Natural killer cell (primary cell): ENCODE measurements around the gene SBSN. TPM values are rescaled to one million over a fixed set of nuclear protein-coding genes. Genes with fewer than 3 reads are reported as not detected.

ENCODE experiments used
- ATAC-seq, 3 donors: fragments of 150-1000 bp in 2 of 3; fragments of 200-7000 bp in 1 of 3; cut with Tn5 transposase; 1 replicate in 1 of 3; 2 replicates in 2 of 3; pipeline ENCODE4 v1.10.0; 2021; ENCODE audit warnings: mild to moderate bottlenecking in 2 of 3, moderate library complexity in 2 of 3
- DNase-seq, 2 donors: peaks; one replicate each; pipeline versions ENCODE4 v3.0.0 to v3.0.0-alpha.2; 2013 to 2021; ENCODE audit warnings: mixed read lengths in 1 of 2
- H3K27ac ChIP-seq: one replicate; pipeline ENCODE4 v1.5.1; 2013; ENCODE audit warnings: mild to moderate bottlenecking, low read length
- H3K27me3 ChIP-seq: one replicate; pipeline ENCODE4 v1.6.1; 2013; ENCODE audit warnings: low read length; ENCODE audit not compliant: control insufficient read depth, insufficient read depth
- H3K36me3 ChIP-seq: one replicate; pipeline ENCODE4 v1.6.1; 2013; ENCODE audit warnings: low read length; ENCODE audit not compliant: control insufficient read depth, insufficient read depth
- H3K4me1 ChIP-seq: one replicate; pipeline ENCODE4 v1.6.1; 2013; ENCODE audit warnings: low read length; ENCODE audit not compliant: control insufficient read depth, insufficient read depth
- H3K4me3 ChIP-seq: one replicate; pipeline ENCODE4 v1.5.1; 2013; ENCODE audit warnings: low read length
- H3K9me3 ChIP-seq: one replicate; pipeline ENCODE4 v1.6.1; 2013; ENCODE audit warnings: low read length; ENCODE audit not compliant: control insufficient read depth, insufficient read depth
- H3K27ac Mint-ChIP-seq, 2 donors: one replicate each; pipeline ENCODE4 v1.8.0; 2022; ENCODE audit warnings: mild to moderate bottlenecking in 2 of 2, mixed read lengths in 2 of 2, moderate library complexity in 1 of 2
- H3K27me3 Mint-ChIP-seq, 2 donors: one replicate each; pipeline ENCODE4 v1.8.0; 2022; ENCODE audit warnings: low read depth in 2 of 2, mixed read lengths in 2 of 2
- H3K36me3 Mint-ChIP-seq: one replicate; pipeline ENCODE4 v1.8.0; 2022; ENCODE audit warnings: mixed read lengths
- H3K4me1 Mint-ChIP-seq, 2 donors: one replicate each; pipeline ENCODE4 v1.8.0; 2022; ENCODE audit warnings: mixed read lengths in 2 of 2
- H3K4me3 Mint-ChIP-seq: one replicate; pipeline ENCODE4 v1.8.0; 2022; ENCODE audit warnings: mild to moderate bottlenecking, moderate library complexity, mixed read lengths
- H3K9me3 Mint-ChIP-seq, 2 donors: one replicate each; pipeline ENCODE4 v1.8.0; 2022; ENCODE audit warnings: mixed read lengths in 2 of 2
- whole genome bisulfite sequencing: methylation state at CpG from one replicate; pipeline ENCODE4 v1.1.7; 2013; ENCODE audit warnings: missing lambda C conversion rate; ENCODE audit not compliant: insufficient coverage; 5-methylcytosine and 5-hydroxymethylcytosine counted together
- intact Hi-C: fragments of 100-400 bp; cut with micrococcal nuclease; formaldehyde crosslinking; loops from one replicate; pipeline ENCODE4 v1.14.2; 2022
- total RNA-seq, 4 donors: library from RNA; stranded (reverse); fragments of 120-200 nt in 1 of 4; gene quantifications; one replicate each; pipeline versions ENCODE4 v1.2.3 to v1.2.4, GENCODE V29; 2013 to 2022
- TF ChIP-seq, protein P1 (sequence below): fragments of 200-600 bp; IDR thresholded peaks from one replicate; pipeline ENCODE4 v1.8.0; 2022; ENCODE audit warnings: antibody characterized with exemption

Gene SBSN
- total RNA-seq, 3 donors from 2014 or later (not counting 1 experiment from before 2014, with no cell fraction given) = not detected

DNA sequence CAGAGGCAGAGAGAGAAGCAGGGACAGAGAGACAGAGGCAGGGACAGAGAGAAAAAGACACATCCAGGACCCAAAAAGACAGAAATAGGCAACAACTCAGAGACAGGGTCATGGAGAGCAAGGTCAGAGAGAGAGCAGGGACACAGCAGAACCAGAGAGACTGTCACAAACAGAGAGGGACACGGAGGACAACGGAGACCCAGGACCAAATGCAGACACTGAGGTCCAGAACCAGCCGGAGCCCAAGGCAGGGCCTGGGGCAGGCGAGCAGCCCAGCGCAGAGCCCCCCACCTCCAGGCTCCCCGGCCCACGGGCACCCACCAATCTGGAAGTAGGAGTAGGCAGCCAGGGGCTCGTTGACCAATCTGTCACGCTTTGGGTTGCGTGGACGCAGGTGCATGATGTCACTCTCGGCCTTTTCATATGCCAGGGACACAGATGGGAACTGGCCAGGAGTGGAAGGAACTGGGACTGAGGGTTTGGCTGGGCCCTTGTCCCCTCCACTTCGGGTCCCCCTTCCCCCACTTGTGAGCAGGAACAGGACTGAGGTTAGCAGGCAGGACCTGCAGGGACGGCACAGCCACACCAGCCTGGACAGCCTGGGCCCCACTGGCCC lies 25.4 kb upstream of the SBSN start:
- no peak for ATAC-seq
- Histone ChIP-seq H3K36me3 (no peaks in the 10 kb centered on the region), H3K27me3 (peaks cover 8% of the 10 kb centered on the region), H3K27ac (no peak overlapping the region), H3K4me1 (peaks cover 15% of the 10 kb centered on the region), H3K4me3 (no peak overlapping the region), H3K9me3 (no peaks in the 10 kb centered on the region)
- H3K27me3 Mint-ChIP-seq = peaks cover 0 to 25% of the 10 kb centered on the region in 2 donors
- H3K4me1 Mint-ChIP-seq = peaks cover 14 to 32% of the 10 kb centered on the region in 2 donors
- whole genome bisulfite sequencing = 73% methylated on average over 14 of the region's 14 CpGs
- H3K4me3 Mint-ChIP-seq = no peak overlapping the region
- DNase-seq = no peak
- TF ChIP-seq, protein P1, sequence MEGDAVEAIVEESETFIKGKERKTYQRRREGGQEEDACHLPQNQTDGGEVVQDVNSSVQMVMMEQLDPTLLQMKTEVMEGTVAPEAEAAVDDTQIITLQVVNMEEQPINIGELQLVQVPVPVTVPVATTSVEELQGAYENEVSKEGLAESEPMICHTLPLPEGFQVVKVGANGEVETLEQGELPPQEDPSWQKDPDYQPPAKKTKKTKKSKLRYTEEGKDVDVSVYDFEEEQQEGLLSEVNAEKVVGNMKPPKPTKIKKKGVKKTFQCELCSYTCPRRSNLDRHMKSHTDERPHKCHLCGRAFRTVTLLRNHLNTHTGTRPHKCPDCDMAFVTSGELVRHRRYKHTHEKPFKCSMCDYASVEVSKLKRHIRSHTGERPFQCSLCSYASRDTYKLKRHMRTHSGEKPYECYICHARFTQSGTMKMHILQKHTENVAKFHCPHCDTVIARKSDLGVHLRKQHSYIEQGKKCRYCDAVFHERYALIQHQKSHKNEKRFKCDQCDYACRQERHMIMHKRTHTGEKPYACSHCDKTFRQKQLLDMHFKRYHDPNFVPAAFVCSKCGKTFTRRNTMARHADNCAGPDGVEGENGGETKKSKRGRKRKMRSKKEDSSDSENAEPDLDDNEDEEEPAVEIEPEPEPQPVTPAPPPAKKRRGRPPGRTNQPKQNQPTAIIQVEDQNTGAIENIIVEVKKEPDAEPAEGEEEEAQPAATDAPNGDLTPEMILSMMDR = no peak
- no peak overlapping the region for H3K27ac Mint-ChIP-seq
- no peaks in the 10 kb centered on the region for H3K9me3 Mint-ChIP-seq
- intact Hi-C loops = no loop called here
- no peaks in the 10 kb centered on the region for H3K36me3 Mint-ChIP-seq

DNA sequence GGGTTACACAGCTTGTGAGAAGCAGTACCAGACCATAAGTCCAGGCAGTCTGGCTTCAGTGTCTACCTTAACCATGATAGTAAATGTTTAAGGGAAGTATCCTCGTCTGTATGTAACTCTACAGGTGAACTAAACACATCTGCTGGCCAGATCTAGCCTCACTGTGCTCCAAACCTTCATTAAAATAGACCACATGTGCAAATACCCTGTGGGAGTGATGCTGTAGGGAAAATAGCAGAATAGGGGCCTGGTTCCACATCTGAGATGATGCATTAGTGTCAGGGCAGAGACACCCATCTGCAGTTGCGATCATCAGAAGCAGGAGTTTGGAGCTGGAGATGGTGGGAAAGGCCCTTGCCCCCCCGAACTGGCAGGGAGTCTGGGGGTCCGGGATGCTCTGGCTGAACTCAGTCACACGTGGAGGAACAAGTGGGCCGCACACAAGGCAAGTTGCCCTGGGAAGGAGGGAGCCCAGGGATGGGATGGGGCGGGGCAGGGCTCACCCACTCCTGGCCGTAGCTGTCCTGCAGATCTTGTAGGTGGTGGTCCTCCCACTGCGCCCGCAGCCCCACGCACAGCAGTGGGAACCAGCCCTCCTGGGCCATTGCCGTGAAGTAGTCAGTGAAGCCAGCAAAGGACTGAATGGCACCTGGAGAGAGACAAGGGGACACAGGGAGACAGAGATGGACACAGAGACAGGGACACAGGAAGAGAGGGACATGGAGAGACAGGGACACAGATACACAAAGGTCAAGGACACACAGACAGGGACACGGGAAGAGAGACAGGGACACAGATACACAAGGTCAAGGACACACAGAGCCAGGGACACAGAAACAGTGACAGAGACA lies 24.6 kb upstream of the SBSN start:
- TF ChIP-seq, protein P1 = no peak
- Mint-ChIP-seq H3K36me3 (no peaks in the 10 kb centered on the region), H3K27me3 (peaks cover 0 to 22% of the 10 kb centered on the region in 2 donors), H3K27ac (no peak overlapping the region), H3K9me3 (no peaks in the 10 kb centered on the region), H3K4me1 (peaks cover 16 to 28% of the 10 kb centered on the region in 2 donors), H3K4me3 (no peak overlapping the region)
- WGBS = 82% methylated on average over 13 of the region's 13 CpGs
- DNase-seq = no peak
- ATAC-seq = no peak
- intact Hi-C loops = no loop called here
- Histone ChIP-seq H3K27ac (no peak overlapping the region), H3K4me1 (peaks cover 8% of the 10 kb centered on the region), H3K4me3 (no peak overlapping the region), H3K36me3 (no peaks in the 10 kb centered on the region), H3K9me3 (no peaks in the 10 kb centered on the region), H3K27me3 (peaks cover 3% of the 10 kb centered on the region)

DNA sequence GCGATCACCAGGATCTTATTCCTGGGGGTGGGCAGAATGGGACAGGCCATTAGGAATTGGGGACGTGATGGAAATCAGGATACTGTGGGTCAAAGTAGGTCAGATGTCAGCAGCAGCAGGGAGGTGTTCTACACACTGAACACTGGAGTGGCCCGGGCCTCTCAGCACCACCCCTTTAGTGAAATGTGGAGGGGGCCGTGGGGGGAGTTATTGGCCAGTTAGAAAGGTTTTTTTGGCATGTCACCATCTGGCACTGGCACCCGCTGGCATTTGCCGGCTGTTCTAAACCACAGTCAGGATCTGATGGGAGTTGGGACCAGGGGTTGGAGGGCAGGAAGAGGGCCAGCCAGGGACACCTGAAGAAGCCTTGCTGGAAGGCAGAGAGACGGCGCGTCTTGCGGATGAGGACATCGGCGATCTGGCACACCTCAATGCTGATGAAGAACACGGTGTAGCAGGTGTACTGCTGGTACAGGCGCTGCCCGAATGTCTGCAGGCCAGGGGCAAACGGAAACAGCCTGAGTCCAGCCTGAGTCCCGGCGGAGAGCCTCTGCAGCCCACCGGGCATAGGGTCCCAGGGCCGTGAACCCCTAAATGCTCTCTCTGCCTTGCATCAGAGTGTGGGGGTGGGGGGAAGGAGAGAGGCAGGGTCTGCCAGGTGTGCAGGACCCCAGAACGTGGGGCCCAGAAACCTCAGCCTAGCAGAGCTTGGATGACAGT lies 23.1 kb upstream of the SBSN start:
- peaks cover 24 to 32% of the 10 kb centered on the region in 2 donors for H3K4me1 Mint-ChIP-seq
- intact Hi-C loops = no loop called here
- no peak overlapping the region for H3K4me3 ChIP-seq
- TF ChIP-seq, protein P1 = no peak
- ATAC-seq = no peak
- H3K27me3 ChIP-seq = no peaks in the 10 kb centered on the region
- H3K9me3 ChIP-seq = no peaks in the 10 kb centered on the region
- H3K27me3 Mint-ChIP-seq = peaks cover 0 to 15% of the 10 kb centered on the region in 2 donors
- H3K27ac Mint-ChIP-seq = no peak overlapping the region
- DNase-seq = no peak
- no peak overlapping the region for H3K27ac ChIP-seq
- H3K9me3 Mint-ChIP-seq = no peaks in the 10 kb centered on the region
- peaks cover 10% of the 10 kb centered on the region for H3K4me1 ChIP-seq
- 94% methylated on average over 21 of the region's 21 CpGs for WGBS
- H3K36me3 Mint-ChIP-seq = no peaks in the 10 kb centered on the region
- H3K36me3 ChIP-seq = peaks cover 3% of the 10 kb centered on the region
- no peak overlapping the region for H3K4me3 Mint-ChIP-seq
